K562 (cell line): ENCODE results near the gene SIK3. TPM values are rescaled to one million over a fixed set of nuclear protein-coding genes. Genes with fewer than 3 reads are reported as not detected.

Experiments
- ATAC-seq: fragments of 200-7000 bp; cut with Tn5 transposase; 3 replicates; pipeline ENCODE4 v1.9.1; 2020; ENCODE audit warnings: moderate library complexity
- BruUV-seq: library from RNA; stranded (reverse); fragments of 400-500 nt; replicated peaks from 2 replicates; lab custom pipeline; 2021; lab: Mats Ljungman, UMichigan
- CTCF ChIA-PET: fragments of 300-600 bp; formaldehyde crosslinking; extraction: SDS; loops from one replicate; lab custom pipeline; 2021; ENCODE audit warnings: low intra/inter-chr PET ratio; lab: Yijun Ruan, JAX
- POLR2A ChIA-PET: fragments of 300-600, 350-650 bp; sonication (Branson Sonifier 250); formaldehyde crosslinking; extraction: SDS; loops from one replicate; lab custom pipeline; 2021; ENCODE audit warnings: antibody characterized with exemption, inconsistent platforms; lab: Yijun Ruan, JAX
- DNase-seq, 4 experiments: peaks; one replicate each; pipeline versions ENCODE4 v3.0.0 to v3.0.0-alpha.2; 2011 to 2018; ENCODE audit warnings: low spot score in 3 of 4, mixed read lengths in 3 of 4; ENCODE audit errors: extremely low read depth in 1 of 4
- FAIRE-seq: peaks from 2 replicates; lab custom pipeline; 2011; peaks lifted over from hg19 to GRCh38; lab: Jason Lieb, UNC
- H2AFZ ChIP-seq: 2 replicates; pipeline ENCODE4 v1.6.0; 2011; ENCODE audit warnings: low read depth, low read length, control low read depth, inconsistent platforms
- H3K27ac ChIP-seq: fragments of 200-600 bp; 3 replicates; pipeline ENCODE4 v1.8.0; 2011; ENCODE audit warnings: low read depth, mild to moderate bottlenecking, control low read depth, inconsistent platforms, low read length, moderate library complexity, mixed read lengths; ENCODE audit errors: extremely low read depth
- H3K27me3 ChIP-seq, 2 experiments: fragments of 300-600 bp in 1 of 2; 2 replicates in 1 of 2; 3 replicates in 1 of 2; pipeline versions ENCODE4 v1.6.0 to v1.8.0; 2011; ENCODE audit warnings: inconsistent platforms in 2 of 2, low read length in 2 of 2, mild to moderate bottlenecking in 1 of 2, mixed read lengths in 1 of 2, moderate library complexity in 1 of 2; ENCODE audit not compliant: control insufficient read depth in 2 of 2, insufficient read depth in 2 of 2
- H3K36me3 ChIP-seq: fragments of 300-600 bp; 3 replicates; pipeline ENCODE4 v1.8.0; 2011; ENCODE audit warnings: mild to moderate bottlenecking, low read length, inconsistent platforms; ENCODE audit not compliant: control insufficient read depth, insufficient read depth
- H3K4me1 ChIP-seq, 2 experiments: fragments of 200-600 bp in 1 of 2; replicated peaks in 1 of 2; 2 replicates in 1 of 2; 3 replicates in 1 of 2; pipeline versions ENCODE4 v1.5.1 to v1.8.0; 2011; ENCODE audit warnings: inconsistent platforms in 2 of 2, low read length in 2 of 2, mild to moderate bottlenecking in 1 of 2, mixed read lengths in 1 of 2, moderate library complexity in 1 of 2; ENCODE audit not compliant: control insufficient read depth in 2 of 2, insufficient read depth in 2 of 2
- H3K4me2 ChIP-seq: 2 replicates; pipeline ENCODE4 v1.6.1; 2011; ENCODE audit warnings: low read length, control low read depth, inconsistent platforms, mixed read lengths; ENCODE audit not compliant: insufficient read depth
- H3K4me3 ChIP-seq: fragments of 200-600 bp; sonication (generic), shearing (Covaris generic); 2 replicates; pipeline ENCODE4 v1.5.1; 2016; ENCODE audit warnings: control low read depth, inconsistent platforms
- H3K79me2 ChIP-seq: fragments of 200-600 bp; 3 replicates; pipeline ENCODE4 v1.8.0; 2011; ENCODE audit warnings: low read length, inconsistent platforms; ENCODE audit not compliant: control insufficient read depth, insufficient read depth
- H3K9ac ChIP-seq, 2 experiments: 2 replicates each; pipeline versions ENCODE4 v1.6.0 to v1.6.1; 2011; ENCODE audit warnings: low read depth in 2 of 2, low read length in 2 of 2, control low read depth in 1 of 2, inconsistent platforms in 1 of 2, mild to moderate bottlenecking in 1 of 2, mixed read lengths in 1 of 2; ENCODE audit not compliant: insufficient read depth in 1 of 2
- H3K9me1 ChIP-seq: one replicate; pipeline ENCODE4 v1.6.0; 2011; ENCODE audit warnings: inconsistent platforms, mild to moderate bottlenecking, low read length, moderate library complexity; ENCODE audit not compliant: control insufficient read depth, insufficient read depth
- H3K9me3 ChIP-seq: replicated peaks from 2 replicates; pipeline ENCODE4 v1.5.1; 2011; ENCODE audit warnings: low read depth, low read length, inconsistent platforms; ENCODE audit not compliant: control insufficient read depth, insufficient read depth
- H4K20me1 ChIP-seq: replicated peaks from 2 replicates; pipeline ENCODE4 v1.6.1; 2011; ENCODE audit warnings: low read length, inconsistent platforms, mixed read lengths; ENCODE audit not compliant: control insufficient read depth, insufficient read depth
- E2F3 ChIP-seq: fragments of 250-450 bp; sonication (Bioruptor Pico); IDR thresholded peaks from 2 replicates; pipeline ENCODE4 v1.4.0; 2020; ENCODE audit warnings: mild to moderate bottlenecking
- PHF21A ChIP-seq: fragments of 450-650 bp; IDR thresholded peaks from 2 replicates; pipeline ENCODE4 v1.6.1; 2017; ENCODE audit warnings: low read depth, borderline replicate concordance
- PHTF2 ChIP-seq: fragments of 250-450 bp; sonication (Bioruptor Pico); IDR thresholded peaks from 2 replicates; pipeline ENCODE4 v1.5.0; 2021; ENCODE audit warnings: mild to moderate bottlenecking
- RFX1 ChIP-seq: fragments of 450-650 bp; IDR thresholded peaks from 2 replicates; pipeline ENCODE4 v1.6.1; 2016; ENCODE audit warnings: mild to moderate bottlenecking, moderate library complexity
- YY1 ChIP-seq, 3 experiments: IDR thresholded peaks; 2 replicates each; pipeline ENCODE4 v1.6.1; 2011; ENCODE audit warnings: low read length in 2 of 3, mild to moderate bottlenecking in 2 of 3, moderate library complexity in 2 of 3, borderline replicate concordance in 1 of 3, control low read depth in 1 of 3, low read depth in 1 of 3; ENCODE audit not compliant: insufficient read depth in 3 of 3, insufficient replicate concordance in 2 of 3, control insufficient read depth in 1 of 3, insufficient read length in 1 of 3; ENCODE audit errors: extremely low read depth in 1 of 3
- ZEB2 ChIP-seq: fragments of 450-650 bp; IDR thresholded peaks from 2 replicates; pipeline ENCODE4 v1.6.1; 2016
- ZNF134 ChIP-seq: fragments of 250-450 bp; sonication (Bioruptor Pico); conservative IDR thresholded peaks from 2 replicates; pipeline ENCODE4 v1.4.0; 2020
- WGBS: fragments of 100-300 bp; shearing (Covaris generic); methylation state at CpG from one replicate; pipeline ENCODE4 v1.1.6; 2016; ENCODE audit warnings: low coverage, mixed read lengths; ENCODE audit not compliant: insufficient coverage; ENCODE audit errors: missing lambda C conversion rate; 5-methylcytosine and 5-hydroxymethylcytosine counted together
- in situ Hi-C: fragments of 300-500 bp; cut with MboI; formaldehyde crosslinking; loops from 4 replicates; pipeline ENCODE4 v1.15.0; 2018; ENCODE audit warnings: inconsistent platforms, mixed read lengths
- intact Hi-C: fragments of 100-400 bp; cut with micrococcal nuclease; formaldehyde crosslinking; loops from 2 replicates; pipeline ENCODE4 v1.14.2; 2022
- polyA plus RNA-seq, 8 experiments: library from polyadenylated mRNA; depleted of rRNA in 4 of 8; stranded (reverse) in 5 of 8; unstranded in 3 of 8; fragments of >200 nt; fragmentation: Nextera tagmentation in 2 of 8; fragmentation: Illumina TruSeq in 1 of 8; extraction: Ambion mirVana in 2 of 8; extraction: Trizol in 1 of 8; gene quantifications; 2 replicates each; pipeline versions ENCODE4 v1.2.1 to v1.2.3, GENCODE V29; 2011 to 2014; ENCODE audit warnings: inconsistent platforms in 1 of 8, missing spikeins in 1 of 8
- total RNA-seq, 7 experiments: library from RNA; depleted of rRNA in 6 of 7; stranded (reverse); fragments of >200 nt in 6 of 7; fragmentation: Illumina TruSeq in 2 of 7; extraction: Trizol in 2 of 7; gene quantifications; 2 replicates each; pipeline versions ENCODE4 v1.2.1 to v1.2.3, GENCODE V29; 2011 to 2021; ENCODE audit warnings: low replicate concordance in 1 of 7
- TF ChIP-seq, protein P1 (sequence below): fragments of 250-450 bp; sonication (Bioruptor Pico); IDR thresholded peaks from 2 replicates; pipeline ENCODE4 v1.4.0; 2020; ENCODE audit warnings: mild to moderate bottlenecking, moderate library complexity
- TF ChIP-seq, protein P2 (sequence below), 2 experiments: fragments of 450-650 bp in 1 of 2; sonication (generic) in 1 of 2; formaldehyde crosslinking in 1 of 2; IDR thresholded peaks in 1 of 2; conservative IDR thresholded peaks in 1 of 2; 2 replicates each; pipeline versions ENCODE4 v1.6.1 to v1.8.1; 2016 to 2023; ENCODE audit warnings: mild to moderate bottlenecking in 2 of 2, moderate library complexity in 2 of 2, inconsistent platforms in 1 of 2, missing genetic modification reagents in 1 of 2

The SIK3 gene
- total and polyA plus RNA-seq, 9 of the 15 experiments (the other 6 are each of a cell fraction or from before 2014, with no cell fraction given), result 1.6 to 21.6 (median 8.0) TPM

DNA sequence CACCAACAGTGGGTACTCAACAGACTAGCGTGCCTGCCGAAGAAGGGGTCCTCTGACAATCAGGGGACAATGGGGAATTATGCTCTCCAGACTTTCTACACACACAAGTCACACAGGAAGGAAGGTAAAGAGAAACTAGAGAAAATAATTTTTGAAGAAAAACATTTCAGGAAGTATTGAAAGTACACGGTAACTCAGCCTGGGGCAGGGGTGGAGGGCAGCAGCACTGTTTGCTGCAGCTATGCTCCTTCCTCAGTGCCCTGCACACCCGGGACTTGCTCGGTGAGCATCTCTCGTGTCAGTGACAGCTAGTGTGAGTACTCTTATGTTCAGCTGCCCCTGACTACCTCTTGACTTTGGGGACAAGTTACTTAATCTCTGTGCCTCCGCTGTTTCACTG lies 242.8 kb downstream of the SIK3 start:
- in situ Hi-C loops, result no loop called here
- Histone ChIP-seq H3K9me3 (no peaks in the 10 kb centered on the region), H3K27me3 (no peaks in the 10 kb centered on the region), H3K4me2 (no peak overlapping the region), H3K36me3 (peaks cover 43% of the 10 kb centered on the region; the same call in 2 of the 3 replicates), H3K79me2 (no peaks in the 10 kb centered on the region), H3K27ac (no peak overlapping the region), H4K20me1 (no peaks in the 10 kb centered on the region), H2AFZ (no peak overlapping the region), H3K4me3 (no peak overlapping the region), H3K9me1 (no peaks in the 10 kb centered on the region), H3K4me1 (peaks cover under 1 to 18% of the 10 kb centered on the region in 2 experiments; a peak in 3 of 5 replicates), H3K9ac (no peak overlapping the region)
- intact Hi-C loops, result no loop called here
- ChIA-PET POLR2A (no interaction called here), CTCF (no interaction called here)
- ATAC-seq (no peak), FAIRE-seq (no peak), DNase-seq (no peak)
- no TSS peak for BruUV-seq
- WGBS, result 97% methylated on average over 7 of the region's 7 CpGs
- TF ChIP-seq ZEB2, result no peak
- no peak for TF ChIP-seq YY1 (IDR thresholded peaks at IDR 0.05; ENCODE audit: borderline replicate concordance in 1 of 3, control insufficient read depth in 1 of 3, extremely low read depth in 1 of 3, insufficient read depth in 3 of 3, insufficient read length in 1 of 3, insufficient replicate concordance in 2 of 3, low read depth in 1 of 3, low read length in 2 of 3)
- TF ChIP-seq ZNF134, result no peak
- TF ChIP-seq PHF21A, result no peak
- no peak for TF ChIP-seq PHTF2 (CRISPR knock-in tag)
- TF ChIP-seq, protein P1, sequence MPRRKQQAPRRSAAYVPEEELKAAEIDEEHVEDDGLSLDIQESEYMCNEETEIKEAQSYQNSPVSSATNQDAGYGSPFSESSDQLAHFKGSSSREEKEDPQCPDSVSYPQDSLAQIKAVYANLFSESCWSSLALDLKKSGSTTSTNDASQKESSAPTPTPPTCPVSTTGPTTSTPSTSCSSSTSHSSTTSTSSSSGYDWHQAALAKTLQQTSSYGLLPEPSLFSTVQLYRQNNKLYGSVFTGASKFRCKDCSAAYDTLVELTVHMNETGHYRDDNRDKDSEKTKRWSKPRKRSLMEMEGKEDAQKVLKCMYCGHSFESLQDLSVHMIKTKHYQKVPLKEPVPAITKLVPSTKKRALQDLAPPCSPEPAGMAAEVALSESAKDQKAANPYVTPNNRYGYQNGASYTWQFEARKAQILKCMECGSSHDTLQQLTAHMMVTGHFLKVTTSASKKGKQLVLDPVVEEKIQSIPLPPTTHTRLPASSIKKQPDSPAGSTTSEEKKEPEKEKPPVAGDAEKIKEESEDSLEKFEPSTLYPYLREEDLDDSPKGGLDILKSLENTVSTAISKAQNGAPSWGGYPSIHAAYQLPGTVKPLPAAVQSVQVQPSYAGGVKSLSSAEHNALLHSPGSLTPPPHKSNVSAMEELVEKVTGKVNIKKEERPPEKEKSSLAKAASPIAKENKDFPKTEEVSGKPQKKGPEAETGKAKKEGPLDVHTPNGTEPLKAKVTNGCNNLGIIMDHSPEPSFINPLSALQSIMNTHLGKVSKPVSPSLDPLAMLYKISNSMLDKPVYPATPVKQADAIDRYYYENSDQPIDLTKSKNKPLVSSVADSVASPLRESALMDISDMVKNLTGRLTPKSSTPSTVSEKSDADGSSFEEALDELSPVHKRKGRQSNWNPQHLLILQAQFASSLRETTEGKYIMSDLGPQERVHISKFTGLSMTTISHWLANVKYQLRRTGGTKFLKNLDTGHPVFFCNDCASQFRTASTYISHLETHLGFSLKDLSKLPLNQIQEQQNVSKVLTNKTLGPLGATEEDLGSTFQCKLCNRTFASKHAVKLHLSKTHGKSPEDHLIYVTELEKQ (CRISPR knock-in tag), result no peak
- TF ChIP-seq RFX1, result no peak
- no peak for TF ChIP-seq E2F3 (CRISPR knock-in tag)
- TF ChIP-seq, protein P2, sequence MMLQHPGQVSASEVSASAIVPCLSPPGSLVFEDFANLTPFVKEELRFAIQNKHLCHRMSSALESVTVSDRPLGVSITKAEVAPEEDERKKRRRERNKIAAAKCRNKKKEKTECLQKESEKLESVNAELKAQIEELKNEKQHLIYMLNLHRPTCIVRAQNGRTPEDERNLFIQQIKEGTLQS (IDR thresholded peaks at IDR 0.05), result no peak
- TF ChIP-seq, protein P2 (CRISPR knock-in tag; conservative IDR thresholded peaks at IDR 0.05), result no peak
